Epithelial cell of esophagus (primary cell): ENCODE data around the gene CFH.
"Not testable (repeated sequence)": the region's sequence is repeated elsewhere in the genome, so short reads cannot be mapped to it uniquely, and the experiment has no call there.

Source experiments
- DNase-seq: peaks from one replicate; pipeline ENCODE4 v3.0.0; 2010; ENCODE audit warnings: low read depth
- H3K4me3 ChIP-seq: 2 replicates; pipeline ENCODE4 v1.5.1; 2011; ENCODE audit warnings: mild to moderate bottlenecking, low read length, control low read depth
- TF ChIP-seq, protein P1 (sequence below): IDR thresholded peaks from 2 replicates; pipeline ENCODE4 v1.5.1; 2011; ENCODE audit warnings: low read depth, mild to moderate bottlenecking, low read length, control low read depth, inconsistent platforms; ENCODE audit not compliant: insufficient read depth; ENCODE audit errors: missing control alignments

The CFH gene

DNA sequence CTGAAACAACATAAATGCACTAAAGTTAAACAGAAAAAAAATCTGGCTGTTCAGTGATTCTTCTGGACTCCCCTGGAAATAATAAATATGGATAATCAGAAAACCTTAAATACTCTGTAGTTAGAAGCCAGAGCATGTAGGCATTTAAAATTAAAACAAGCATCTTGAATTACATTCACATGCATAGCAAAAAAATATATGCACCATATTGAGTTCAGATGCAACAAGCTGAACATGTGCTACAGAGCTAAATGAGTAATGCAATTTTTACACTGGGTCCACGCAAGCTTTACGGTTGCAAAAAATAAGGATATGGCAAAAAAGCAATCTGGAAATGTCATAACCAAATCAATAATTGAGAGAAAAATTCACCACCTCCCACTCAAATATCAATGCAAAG lies 32.1 kb upstream of the CFH start:
- TF ChIP-seq, protein P1, sequence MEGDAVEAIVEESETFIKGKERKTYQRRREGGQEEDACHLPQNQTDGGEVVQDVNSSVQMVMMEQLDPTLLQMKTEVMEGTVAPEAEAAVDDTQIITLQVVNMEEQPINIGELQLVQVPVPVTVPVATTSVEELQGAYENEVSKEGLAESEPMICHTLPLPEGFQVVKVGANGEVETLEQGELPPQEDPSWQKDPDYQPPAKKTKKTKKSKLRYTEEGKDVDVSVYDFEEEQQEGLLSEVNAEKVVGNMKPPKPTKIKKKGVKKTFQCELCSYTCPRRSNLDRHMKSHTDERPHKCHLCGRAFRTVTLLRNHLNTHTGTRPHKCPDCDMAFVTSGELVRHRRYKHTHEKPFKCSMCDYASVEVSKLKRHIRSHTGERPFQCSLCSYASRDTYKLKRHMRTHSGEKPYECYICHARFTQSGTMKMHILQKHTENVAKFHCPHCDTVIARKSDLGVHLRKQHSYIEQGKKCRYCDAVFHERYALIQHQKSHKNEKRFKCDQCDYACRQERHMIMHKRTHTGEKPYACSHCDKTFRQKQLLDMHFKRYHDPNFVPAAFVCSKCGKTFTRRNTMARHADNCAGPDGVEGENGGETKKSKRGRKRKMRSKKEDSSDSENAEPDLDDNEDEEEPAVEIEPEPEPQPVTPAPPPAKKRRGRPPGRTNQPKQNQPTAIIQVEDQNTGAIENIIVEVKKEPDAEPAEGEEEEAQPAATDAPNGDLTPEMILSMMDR, result no peak
- H3K4me3 ChIP-seq, result no peak overlapping the region
- no peak for DNase-seq

DNA sequence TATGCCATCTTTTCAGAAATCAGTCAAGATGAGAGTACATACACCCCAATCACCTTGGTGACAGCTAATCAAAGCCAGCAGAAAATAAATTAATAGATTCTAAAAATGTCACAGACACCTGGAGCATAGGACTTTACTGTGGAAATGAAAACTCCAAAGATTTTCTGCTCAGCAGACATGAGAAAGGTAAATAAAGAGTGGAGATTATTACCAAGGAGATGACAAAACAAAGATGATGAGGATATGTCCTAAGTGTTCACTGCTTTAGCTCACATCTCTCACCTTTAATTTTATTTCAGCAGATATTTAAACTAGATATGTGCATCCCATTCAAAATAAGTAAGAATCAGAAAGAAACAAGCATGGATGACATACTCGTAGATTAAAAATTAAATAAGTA lies 28.8 kb upstream of the CFH start:
- no peak overlapping the region for H3K4me3 ChIP-seq
- TF ChIP-seq, protein P1, result no peak
- no peak for DNase-seq

GRCh38 chr1:196628838-196629237 lies 23.0 kb upstream of the CFH start:
- TF ChIP-seq, protein P1, result no peak
- DNase-seq, result no peak
- H3K4me3 ChIP-seq, result no peak overlapping the region

GRCh38 chr1:196637606-196638005 lies 14.2 kb upstream of the CFH start:
- DNase-seq, result no peak
- TF ChIP-seq, protein P1, result no peak
- H3K4me3 ChIP-seq, result no peak overlapping the region

DNA sequence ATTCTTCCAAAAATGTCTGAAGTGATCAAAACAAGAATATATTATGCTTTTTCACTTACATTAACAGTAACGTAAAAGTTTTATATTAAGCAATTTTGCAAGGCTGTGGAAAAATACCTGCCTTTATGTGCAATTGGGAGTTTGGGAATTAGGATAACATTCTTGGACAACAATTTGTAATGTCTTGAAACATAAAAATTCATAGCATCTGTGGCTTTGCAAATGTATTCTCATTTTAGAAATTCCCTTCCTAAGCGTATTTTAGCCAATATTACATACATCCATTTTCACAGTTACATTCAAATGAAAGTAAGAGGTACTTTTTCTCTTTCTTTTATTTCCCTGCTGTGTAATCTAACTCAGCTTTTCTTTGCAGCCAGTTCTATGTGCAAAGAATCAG lies 13.4 kb upstream of the CFH start:
- H3K4me3 ChIP-seq, result no peak overlapping the region
- DNase-seq, result no peak
- TF ChIP-seq, protein P1, result no peak

- H3K4me3 ChIP-seq, result not testable (repeated sequence)
Observed at GRCh38 chr1:196639291-196639690, 12.6 kb upstream of the CFH start.

DNA sequence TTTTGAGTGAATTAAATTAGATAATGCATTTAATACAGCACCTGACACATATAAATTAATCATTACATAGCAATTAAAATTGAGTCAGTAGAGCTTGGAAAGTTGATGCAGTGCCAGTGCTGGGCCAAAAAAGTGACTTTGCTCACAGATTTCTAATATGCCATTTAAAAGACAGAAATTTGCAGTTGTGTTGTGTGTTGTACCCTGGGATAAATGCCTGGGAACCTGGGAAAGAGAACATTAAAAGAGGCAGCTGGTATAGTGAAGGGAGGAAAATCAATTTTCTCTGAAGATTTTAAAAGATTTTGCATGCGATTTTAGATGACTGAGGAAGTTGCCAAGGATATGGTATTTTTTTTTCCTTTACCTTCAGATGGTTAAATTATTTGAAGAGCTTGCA lies 10.9 kb upstream of the CFH start:
- TF ChIP-seq, protein P1, result no peak
- H3K4me3 ChIP-seq, result no peak overlapping the region
- DNase-seq, result no peak

More at GRCh38 chr1:196639291-196639690, 12.6 kb upstream of the CFH start:
- not testable (repeated sequence) for DNase-seq

DNA sequence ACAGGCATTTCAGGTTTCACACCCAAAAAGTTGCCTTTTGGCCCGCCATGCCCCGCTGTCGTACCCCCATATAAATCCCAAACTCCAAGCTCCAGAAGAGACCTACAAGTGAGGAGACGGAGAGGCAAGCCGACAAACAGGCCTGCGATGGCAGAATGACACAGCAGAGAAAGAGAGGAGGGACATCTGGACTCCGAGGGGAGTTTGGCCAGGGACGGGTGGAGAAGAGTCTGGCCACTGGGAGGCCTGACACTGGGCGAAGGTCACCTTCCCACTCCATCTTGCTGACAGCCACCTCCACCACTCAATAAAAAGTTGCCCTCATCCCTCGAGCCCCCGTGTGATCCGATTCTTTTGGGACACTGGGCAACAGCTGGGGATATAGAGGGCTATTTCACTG lies 1.9 kb upstream of the CFH start:
- DNase-seq, result no peak
- TF ChIP-seq, protein P1, result no peak
- H3K4me3 ChIP-seq, result no peak overlapping the region
